ENCODE results near the gene CAPN9.

- TF ChIP-seq POLR2A (IDR thresholded peaks at IDR 0.05; ENCODE audit: low read depth, low read length) (no peak), TAF1 (IDR thresholded peaks at IDR 0.05; ENCODE audit: borderline replicate concordance, low read depth, low read length) (no peak)
Measured at GRCh38 chr1:230849451-230850224, 102.5 kb downstream of the CAPN9 start.

Measured in GM12892 (cell line).